SH-SY5Y (cell line): ENCODE results near the gene JMJD7.

Experiments used
- GATA2 ChIP-seq: IDR thresholded peaks from 2 replicates; pipeline ENCODE4 v1.6.1; 2011; ENCODE audit warnings: mild to moderate bottlenecking, low read depth, low read length
- GATA3 ChIP-seq: IDR thresholded peaks from 2 replicates; pipeline ENCODE4 v1.6.1; 2011; ENCODE audit warnings: low read depth, mild to moderate bottlenecking, low read length, moderate library complexity

GRCh38 chr15:41790169-41790568, 37.7 kb upstream of the JMJD7 start:
- no peak for TF ChIP-seq GATA2
- no peak for TF ChIP-seq GATA3
